Right lobe of liver (tissue), 4 donors: ENCODE results near the gene SEMA3E.

Experiments
- POLR2A ChIP-seq: fragments of 450-650 bp; IDR thresholded peaks from one replicate; pipeline ENCODE4 v1.6.1; 2017; ENCODE audit warnings: antibody characterized with exemption, mild to moderate bottlenecking
- TF ChIP-seq, protein P1 (sequence below), 4 donors: fragments of 200-600 bp in 3 of 4; fragments of 450-650 bp in 1 of 4; IDR thresholded peaks; one replicate each; pipeline versions ENCODE4 v1.5.1 to v1.8.0; 2016 to 2022; ENCODE audit warnings: antibody characterized with exemption in 4 of 4, mild to moderate bottlenecking in 2 of 4
- donor health status: DM: no; HTN: no; CAD: no.
- donor health status: DM: no; HTN: no; CAD: no.
- donor health status: DM: no; HTN: yes; CAD: no.

DNA sequence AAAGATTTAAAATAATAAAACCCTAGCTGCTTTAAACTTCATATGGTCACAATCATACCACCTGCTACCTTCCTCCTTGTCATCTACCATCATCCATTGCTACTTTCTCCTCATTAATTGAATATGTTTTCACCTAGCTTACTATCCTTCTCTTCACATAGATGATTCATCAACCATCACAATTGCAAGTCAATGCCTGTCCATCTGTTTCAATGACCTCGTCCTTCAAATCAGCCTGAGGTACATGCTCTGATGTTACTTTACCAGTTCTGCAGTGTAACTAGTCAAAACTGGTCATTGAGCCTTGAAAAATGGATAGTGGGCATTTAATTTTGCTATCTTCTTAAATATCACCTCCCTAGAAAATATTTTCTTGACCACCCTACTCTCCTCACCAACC lies 164.7 kb downstream of the SEMA3E start:
- no peak for TF ChIP-seq POLR2A
- TF ChIP-seq, protein P1, sequence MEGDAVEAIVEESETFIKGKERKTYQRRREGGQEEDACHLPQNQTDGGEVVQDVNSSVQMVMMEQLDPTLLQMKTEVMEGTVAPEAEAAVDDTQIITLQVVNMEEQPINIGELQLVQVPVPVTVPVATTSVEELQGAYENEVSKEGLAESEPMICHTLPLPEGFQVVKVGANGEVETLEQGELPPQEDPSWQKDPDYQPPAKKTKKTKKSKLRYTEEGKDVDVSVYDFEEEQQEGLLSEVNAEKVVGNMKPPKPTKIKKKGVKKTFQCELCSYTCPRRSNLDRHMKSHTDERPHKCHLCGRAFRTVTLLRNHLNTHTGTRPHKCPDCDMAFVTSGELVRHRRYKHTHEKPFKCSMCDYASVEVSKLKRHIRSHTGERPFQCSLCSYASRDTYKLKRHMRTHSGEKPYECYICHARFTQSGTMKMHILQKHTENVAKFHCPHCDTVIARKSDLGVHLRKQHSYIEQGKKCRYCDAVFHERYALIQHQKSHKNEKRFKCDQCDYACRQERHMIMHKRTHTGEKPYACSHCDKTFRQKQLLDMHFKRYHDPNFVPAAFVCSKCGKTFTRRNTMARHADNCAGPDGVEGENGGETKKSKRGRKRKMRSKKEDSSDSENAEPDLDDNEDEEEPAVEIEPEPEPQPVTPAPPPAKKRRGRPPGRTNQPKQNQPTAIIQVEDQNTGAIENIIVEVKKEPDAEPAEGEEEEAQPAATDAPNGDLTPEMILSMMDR (IDR thresholded peaks at IDR 0.05) = no peak
